Neural progenitor cell (in vitro differentiated cells): ENCODE results near the gene RBMS1.

ENCODE experiments used
- CTCF ChIP-seq: fragments of 200-600 bp; sonication (generic); IDR thresholded peaks from 2 replicates; pipeline ENCODE4 v1.5.1; 2017; ENCODE audit warnings: antibody characterized with exemption, mild to moderate bottlenecking
- EZH2 ChIP-seq: fragments of 200-600 bp; sonication (generic); IDR thresholded peaks from 2 replicates; pipeline ENCODE4 v1.6.1; 2017; ENCODE audit warnings: antibody characterized with exemption, mild to moderate bottlenecking, moderate library complexity
- EZH2phosphoT487 ChIP-seq: fragments of 200-600 bp; sonication (generic); IDR thresholded peaks from 2 replicates; pipeline ENCODE4 v1.6.1; 2017; ENCODE audit warnings: antibody characterized with exemption

- no peak for TF ChIP-seq CTCF
- no peak for TF ChIP-seq EZH2
- TF ChIP-seq EZH2phosphoT487: no peak
Observed at GRCh38 chr2:160332318-160332717, 161.3 kb downstream of the RBMS1 start.
